GM19043 (cell line): Measurements from ENCODE around the gene OR11H12.
"Not testable (repeated sequence)": the region's sequence is repeated elsewhere in the genome, so short reads cannot be mapped to it uniquely, and the experiment has no call there.

Source experiments
- ATAC-seq: cut with Tn5 transposase; IDR thresholded peaks from one replicate; pipeline ENCODE4 v1.9.1; 2021; ENCODE audit warnings: low read depth; ENCODE audit not compliant: unreplicated experiment

Gene OR11H12

DNA sequence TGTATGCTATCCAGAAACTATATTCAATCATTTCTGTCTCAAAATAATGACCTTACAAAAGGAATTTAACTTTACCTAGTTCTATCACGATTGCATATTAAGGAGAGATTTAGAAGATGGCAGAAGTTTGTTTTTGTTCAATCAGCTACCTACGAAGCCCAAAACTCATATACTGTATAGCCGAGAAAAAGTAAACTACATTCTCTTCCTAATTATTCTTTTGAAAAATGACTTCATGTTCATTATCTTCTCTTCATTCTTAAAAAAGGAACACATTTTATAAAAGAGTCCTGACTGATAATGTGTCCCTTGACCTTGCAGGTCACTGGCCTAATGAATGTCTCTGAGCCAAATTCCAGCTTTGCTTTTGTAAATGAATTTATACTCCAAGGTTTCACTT lies at the start of gene OR11H12:
OR11H12 (plus strand) TSS at position 301 of the 400 bp plus-strand sequence; CDS start at position 301, 0 bp downstream.
- not testable (repeated sequence) for ATAC-seq

DNA sequence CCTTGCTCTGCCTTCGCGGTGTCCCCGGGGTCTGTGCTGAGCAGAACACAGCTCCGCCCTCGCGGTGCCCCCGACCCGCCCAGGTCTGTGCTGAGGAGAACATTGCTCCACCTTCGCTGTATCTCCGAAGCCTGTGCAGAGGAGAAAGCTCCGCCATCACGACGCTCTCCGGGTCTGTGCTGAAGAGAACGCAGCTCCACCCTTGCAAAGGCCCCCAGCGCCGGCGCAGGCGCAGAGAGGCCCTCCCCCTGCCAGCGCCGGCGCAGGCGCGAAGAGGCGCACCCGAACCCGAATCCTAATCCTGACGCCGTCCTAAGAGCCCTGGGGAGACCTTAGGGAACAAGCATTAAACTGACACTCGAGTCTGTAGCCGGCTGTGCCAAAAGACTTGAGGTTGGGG lies 18.0 kb upstream of the OR11H12 start:
- ATAC-seq: not testable (repeated sequence)

GRCh38 chr14:18626610-18627213 lies 25.8 kb downstream of the OR11H12 start:
- ATAC-seq: not testable (repeated sequence)

GRCh38 chr14:18636066-18636465 lies 35.1 kb downstream of the OR11H12 start:
- not testable (repeated sequence) for ATAC-seq

GRCh38 chr14:18638032-18638431 lies 37.1 kb downstream of the OR11H12 start:
- not testable (repeated sequence) for ATAC-seq

- not testable (repeated sequence) for ATAC-seq
Measured at GRCh38 chr14:18638785-18639184, 37.9 kb downstream of the OR11H12 start.

- ATAC-seq: not testable (repeated sequence)
Measured at GRCh38 chr14:18646075-18646730, 45.3 kb downstream of the OR11H12 start.
